Thoracic aorta (tissue), 2 donors: ENCODE measurements around the gene TSNAXIP1. TPM values are rescaled to one million over a fixed set of nuclear protein-coding genes. Genes with fewer than 3 reads are reported as not detected.
A peak's percentile ranks its signal among the peaks of the same experiment; 100 is the strongest.

ENCODE experiments used
- ATAC-seq: fragments of 150-250 bp; one replicate; pipeline ENCODE4 v1.8.0; 2017; ENCODE audit warnings: low read depth; ENCODE audit not compliant: insufficient number of reproducible peaks, low FRiP score
- DNase-seq: peaks from one replicate; pipeline ENCODE4 v3.0.0-alpha.2; 2020; ENCODE audit warnings: low spot score
- H3K27ac ChIP-seq, 2 donors: fragments of 200-600 bp; sonication (generic); 1 replicate in 1 of 2; 2 replicates in 1 of 2; pipeline ENCODE4 v1.5.1; 2016; ENCODE audit warnings: mild to moderate bottlenecking in 2 of 2, moderate library complexity in 2 of 2
- H3K27me3 ChIP-seq: fragments of 200-600 bp; sonication (generic); replicated peaks from 2 replicates; pipeline ENCODE4 v1.6.0; 2016; ENCODE audit warnings: mild to moderate bottlenecking; ENCODE audit not compliant: insufficient read depth
- H3K36me3 ChIP-seq: fragments of 200-600 bp; sonication (generic); one replicate; pipeline ENCODE4 v1.5.1; 2016
- H3K4me1 ChIP-seq, 2 donors: fragments of 200-600 bp; sonication (generic); 1 replicate in 1 of 2; 2 replicates in 1 of 2; pipeline versions ENCODE4 v1.5.1 to v1.6.0; 2016; ENCODE audit warnings: low read depth in 2 of 2, mild to moderate bottlenecking in 1 of 2; ENCODE audit not compliant: control insufficient read depth in 1 of 2
- H3K4me3 ChIP-seq: fragments of 200-600 bp; sonication (generic); 2 replicates; pipeline ENCODE4 v1.5.1; 2016; ENCODE audit warnings: mild to moderate bottlenecking
- H3K9me3 ChIP-seq: fragments of 200-600 bp; sonication (generic); 2 replicates; pipeline ENCODE4 v1.5.1; 2016
- total RNA-seq, 2 donors: library from RNA; depleted of rRNA; stranded (reverse); fragments of >200 nt; gene quantifications; one replicate each; pipeline versions ENCODE4 v1.1.0 to v1.2.3, GENCODE V29; 2016
- TF ChIP-seq, protein P1 (sequence below): fragments of 200-600 bp; sonication (generic); IDR thresholded peaks from one replicate; pipeline ENCODE4 v1.5.1; 2019; ENCODE audit warnings: antibody characterized with exemption

TSNAXIP1 gene
- total RNA-seq, 2 donors from 2014 or later: 4.1 to 8.5 TPM

DNA sequence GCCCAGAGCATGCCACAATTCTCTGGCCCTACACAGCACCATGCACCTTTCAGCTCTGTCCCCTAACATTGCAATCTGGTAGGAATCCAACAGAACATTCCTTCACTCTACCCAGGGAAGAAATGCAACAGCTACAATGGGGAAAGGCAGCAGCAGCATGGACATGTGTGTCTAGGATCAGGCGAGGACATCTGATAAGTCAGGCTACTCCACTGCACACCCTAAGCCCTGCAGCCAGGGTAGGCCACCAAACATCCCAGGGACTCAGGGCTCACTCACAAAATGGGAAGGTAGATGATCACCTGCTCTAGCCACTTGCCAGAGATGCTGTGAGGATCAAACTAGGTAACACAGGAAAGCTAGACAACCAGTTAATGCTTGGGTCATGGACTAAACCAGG is 5.4 kb upstream of the TSNAXIP1 start:
- TF ChIP-seq, protein P1, sequence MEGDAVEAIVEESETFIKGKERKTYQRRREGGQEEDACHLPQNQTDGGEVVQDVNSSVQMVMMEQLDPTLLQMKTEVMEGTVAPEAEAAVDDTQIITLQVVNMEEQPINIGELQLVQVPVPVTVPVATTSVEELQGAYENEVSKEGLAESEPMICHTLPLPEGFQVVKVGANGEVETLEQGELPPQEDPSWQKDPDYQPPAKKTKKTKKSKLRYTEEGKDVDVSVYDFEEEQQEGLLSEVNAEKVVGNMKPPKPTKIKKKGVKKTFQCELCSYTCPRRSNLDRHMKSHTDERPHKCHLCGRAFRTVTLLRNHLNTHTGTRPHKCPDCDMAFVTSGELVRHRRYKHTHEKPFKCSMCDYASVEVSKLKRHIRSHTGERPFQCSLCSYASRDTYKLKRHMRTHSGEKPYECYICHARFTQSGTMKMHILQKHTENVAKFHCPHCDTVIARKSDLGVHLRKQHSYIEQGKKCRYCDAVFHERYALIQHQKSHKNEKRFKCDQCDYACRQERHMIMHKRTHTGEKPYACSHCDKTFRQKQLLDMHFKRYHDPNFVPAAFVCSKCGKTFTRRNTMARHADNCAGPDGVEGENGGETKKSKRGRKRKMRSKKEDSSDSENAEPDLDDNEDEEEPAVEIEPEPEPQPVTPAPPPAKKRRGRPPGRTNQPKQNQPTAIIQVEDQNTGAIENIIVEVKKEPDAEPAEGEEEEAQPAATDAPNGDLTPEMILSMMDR: no peak
- no peaks in the 10 kb centered on the region for H3K9me3 ChIP-seq
- H3K27me3 ChIP-seq: no peaks in the 10 kb centered on the region
- no peak overlapping the region for H3K27ac ChIP-seq
- DNase-seq (no peak), ATAC-seq (no peak)
- H3K4me1 ChIP-seq: peaks cover 8 to 14% of the 10 kb centered on the region in 2 donors
- no peak overlapping the region for H3K4me3 ChIP-seq
- H3K36me3 ChIP-seq: peaks cover 2% of the 10 kb centered on the region

DNA sequence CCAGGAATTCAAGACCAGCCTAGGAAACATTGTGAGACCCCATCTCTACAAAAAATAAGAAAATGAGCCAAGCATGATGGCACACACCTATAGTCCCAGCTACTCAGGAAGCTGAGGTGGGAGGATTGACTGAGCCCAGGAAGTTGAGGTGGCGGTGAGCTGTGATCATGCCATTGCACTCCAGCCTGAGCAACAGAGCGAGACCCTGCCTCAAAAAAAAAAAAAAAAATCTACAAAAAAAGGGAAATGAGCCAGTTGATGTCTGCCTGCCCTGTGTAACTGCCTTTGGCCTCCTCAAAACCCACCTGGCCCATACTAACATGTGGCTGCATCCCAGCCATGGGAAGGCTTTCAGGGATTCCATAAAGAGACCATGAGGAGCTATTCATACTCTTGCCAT is 4.8 kb upstream of the TSNAXIP1 start:
- Histone ChIP-seq H3K36me3 (peaks cover 2% of the 10 kb centered on the region), H3K27me3 (no peaks in the 10 kb centered on the region), H3K4me1 (peaks cover 8 to 14% of the 10 kb centered on the region in 2 donors), H3K9me3 (no peaks in the 10 kb centered on the region), H3K4me3 (no peak overlapping the region), H3K27ac (no peak overlapping the region)
- DNase-seq: no peak
- TF ChIP-seq, protein P1: no peak
- ATAC-seq: no peak

DNA sequence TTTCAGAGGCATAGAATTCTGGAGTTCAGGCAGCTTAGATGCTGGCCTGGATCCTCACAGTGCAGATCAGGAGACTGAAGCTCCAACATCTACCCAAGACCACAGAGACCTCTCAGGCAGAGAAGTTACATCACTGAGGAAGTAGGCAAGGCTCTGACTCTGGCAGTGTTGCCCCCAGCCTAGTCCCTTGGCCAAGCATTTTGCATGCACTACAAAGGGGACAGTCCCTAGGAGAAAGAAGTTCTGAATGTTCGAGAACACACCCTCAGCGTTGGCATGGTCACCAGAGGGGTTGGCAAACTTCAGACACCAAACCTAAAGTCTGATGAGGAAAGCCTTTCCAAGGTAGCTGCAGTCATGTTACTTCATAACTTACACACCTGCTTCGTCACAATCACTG is 2.8 kb upstream of the TSNAXIP1 start:
- ATAC-seq: no peak

DNA sequence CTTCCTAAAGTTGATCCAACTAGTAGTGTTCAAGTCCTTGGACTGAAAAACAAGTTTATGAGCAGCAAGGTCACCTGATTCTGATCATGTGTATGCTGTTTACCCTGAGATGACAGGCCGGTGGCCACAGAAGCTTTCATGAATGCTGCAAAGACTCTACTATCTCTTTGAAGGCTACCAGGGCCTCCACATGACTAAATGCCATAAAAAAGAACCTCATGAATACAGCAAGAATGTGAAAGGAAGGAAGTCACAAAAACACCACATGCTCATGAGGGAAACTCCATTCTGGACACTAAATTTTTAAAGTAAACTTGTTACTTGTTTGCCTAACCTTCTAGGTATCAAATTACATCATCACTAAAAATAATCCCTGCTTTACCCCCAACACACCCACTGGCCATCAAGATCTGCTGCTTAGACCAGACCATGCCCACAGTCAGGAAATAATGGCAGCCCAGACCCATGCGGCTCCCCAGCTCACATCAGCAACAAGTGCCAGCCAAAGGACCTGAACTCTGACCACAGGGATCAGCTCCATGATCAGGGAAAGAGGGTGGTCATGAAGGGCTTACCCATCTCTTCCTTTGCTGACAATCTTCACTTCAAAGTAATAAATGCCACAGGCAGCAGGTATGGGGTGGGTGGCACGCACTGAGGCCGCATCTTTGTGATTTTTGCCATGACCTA is 1.7 kb upstream of the TSNAXIP1 start:
- Histone ChIP-seq H3K36me3 (peaks cover 2% of the 10 kb centered on the region), H3K27me3 (no peaks in the 10 kb centered on the region), H3K9me3 (no peaks in the 10 kb centered on the region), H3K27ac (no peak overlapping the region), H3K4me1 (peaks cover 12 to 19% of the 10 kb centered on the region in 2 donors), H3K4me3 (peak overlapping the region; percentile 95)
- DNase-seq (no peak), ATAC-seq (no peak)
- TF ChIP-seq, protein P1: no peak

More for the DNA sequence above, 2.8 kb upstream of the TSNAXIP1 start:
- no peak overlapping the region for H3K4me3 ChIP-seq
- H3K27me3 ChIP-seq: no peaks in the 10 kb centered on the region
- H3K36me3 ChIP-seq: peaks cover 2% of the 10 kb centered on the region
- DNase-seq: no peak
- no peaks in the 10 kb centered on the region for H3K9me3 ChIP-seq
- H3K4me1 ChIP-seq: peaks cover 12 to 19% of the 10 kb centered on the region in 2 donors
- TF ChIP-seq, protein P1: no peak
- H3K27ac ChIP-seq: no peak overlapping the region

DNA sequence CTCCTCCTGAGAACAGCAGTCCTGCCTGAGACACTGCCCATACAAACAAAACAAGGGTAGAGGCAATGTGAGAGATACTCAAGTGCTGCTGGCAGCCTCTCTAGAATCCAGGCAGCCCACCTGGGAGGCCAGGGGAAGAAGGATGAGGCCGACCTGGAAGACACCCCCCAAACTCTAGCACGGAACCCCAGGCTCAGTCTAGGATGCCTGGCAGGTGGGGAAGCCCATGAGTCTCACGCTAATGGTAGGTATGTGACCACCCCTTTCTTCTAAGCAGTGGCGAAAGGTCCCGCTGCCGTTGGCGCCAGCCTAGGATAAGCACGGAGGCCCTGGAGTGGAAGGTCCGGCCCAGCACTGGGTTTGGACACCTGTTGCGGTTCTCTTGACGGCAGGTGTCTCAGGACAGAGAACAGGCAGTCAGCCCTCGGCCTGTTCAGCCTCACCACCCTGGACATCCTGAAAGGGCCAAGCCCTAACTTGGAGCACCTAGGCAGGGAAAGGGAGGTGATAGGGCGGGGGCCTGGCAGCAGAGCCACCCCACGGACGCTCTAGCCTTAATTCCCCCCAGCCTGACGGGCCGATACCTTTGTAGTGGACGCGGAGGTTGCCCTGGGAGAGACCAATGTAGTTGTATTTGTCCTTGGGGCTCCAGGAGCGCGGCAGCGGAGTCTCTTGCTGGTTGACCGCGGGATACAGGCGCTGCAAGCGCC is 816 bp upstream of the TSNAXIP1 start:
- TF ChIP-seq, protein P1: no peak
- Histone ChIP-seq H3K36me3 (peaks cover 2% of the 10 kb centered on the region), H3K4me3 (peak overlapping the region; percentile 95), H3K27ac (peak overlapping the region; percentile 71 to 74), H3K27me3 (no peaks in the 10 kb centered on the region), H3K9me3 (no peaks in the 10 kb centered on the region), H3K4me1 (peaks cover 12 to 19% of the 10 kb centered on the region in 2 donors)
- DNase-seq (no peak), ATAC-seq (no peak)
